DOHH2 (cell line): ENCODE measurements around the gene INHBC.

Source experiments
- CTCF ChIP-seq: fragments of 200-600 bp; sonication (generic); IDR thresholded peaks from one replicate; pipeline ENCODE4 v1.5.1; 2014; ENCODE audit warnings: antibody characterized with exemption, mild to moderate bottlenecking, low read depth, low read length; ENCODE audit not compliant: poor library complexity, severe bottlenecking
- EZH2phosphoT487 ChIP-seq: fragments of 200-600 bp; sonication (generic); IDR thresholded peaks from 2 replicates; pipeline ENCODE4 v1.6.1; 2017; ENCODE audit warnings: borderline replicate concordance, mild to moderate bottlenecking, antibody characterized with exemption, low read length, moderate library complexity, mixed read lengths

GRCh38 chr12:57487055-57487596 is 52.5 kb downstream of the INHBC start:
- TF ChIP-seq CTCF (no peak), EZH2phosphoT487 (no peak)
